Ramos (cell line): ENCODE measurements around the gene WNT1.

ENCODE experiments used
- in situ Hi-C: fragments of 300-500 bp; cut with MboI; formaldehyde crosslinking; loops from one replicate; pipeline ENCODE4 v1.14.3; 2022; ENCODE audit warnings: low sequenced_read_pairs; ENCODE audit not compliant: unreplicated experiment

Gene WNT1

GRCh38 chr12:48960834-48961233 lies 17.3 kb upstream of the WNT1 start:
- in situ Hi-C loops = no loop called here

- in situ Hi-C loops = no loop called here
Observed at GRCh38 chr12:48961331-48961730, 16.8 kb upstream of the WNT1 start.

GRCh38 chr12:48961801-48962200 lies 16.3 kb upstream of the WNT1 start:
- in situ Hi-C loops = no loop called here

- in situ Hi-C loops = no loop called here
Observed at GRCh38 chr12:48965298-48965838, 12.8 kb upstream of the WNT1 start.

GRCh38 chr12:48966177-48966895 lies 11.8 kb upstream of the WNT1 start:
- in situ Hi-C loops = no loop called here

- in situ Hi-C loops = no loop called here
Observed at GRCh38 chr12:48967991-48968390, 10.1 kb upstream of the WNT1 start.

GRCh38 chr12:48968467-48968866 lies 9.7 kb upstream of the WNT1 start:
- in situ Hi-C loops = no loop called here

- in situ Hi-C loops = no loop called here
Observed at GRCh38 chr12:48969160-48969771, 8.9 kb upstream of the WNT1 start.

GRCh38 chr12:48969833-48970701 lies 8.1 kb upstream of the WNT1 start:
- in situ Hi-C loops = no loop called here

GRCh38 chr12:48970702-48971334 lies 7.3 kb upstream of the WNT1 start:
- in situ Hi-C loops = no loop called here

GRCh38 chr12:48972213-48972951 lies 5.7 kb upstream of the WNT1 start:
- in situ Hi-C loops = no loop called here

- in situ Hi-C loops = no loop called here
Observed at GRCh38 chr12:48972952-48973483, 5.1 kb upstream of the WNT1 start.

GRCh38 chr12:48973531-48973930 lies 4.6 kb upstream of the WNT1 start:
- in situ Hi-C loops = no loop called here

- in situ Hi-C loops = no loop called here
Observed at GRCh38 chr12:48973941-48974673, 4.0 kb upstream of the WNT1 start.

- in situ Hi-C loops = no loop called here
Observed at GRCh38 chr12:48977290-48978281, 536 bp upstream of the WNT1 start.

GRCh38 chr12:48978741-48979601 lies 849 bp downstream of the WNT1 start:
- in situ Hi-C loops = no loop called here
